ENCODE data around the gene ADAM19.

ADAM19 gene

DNA sequence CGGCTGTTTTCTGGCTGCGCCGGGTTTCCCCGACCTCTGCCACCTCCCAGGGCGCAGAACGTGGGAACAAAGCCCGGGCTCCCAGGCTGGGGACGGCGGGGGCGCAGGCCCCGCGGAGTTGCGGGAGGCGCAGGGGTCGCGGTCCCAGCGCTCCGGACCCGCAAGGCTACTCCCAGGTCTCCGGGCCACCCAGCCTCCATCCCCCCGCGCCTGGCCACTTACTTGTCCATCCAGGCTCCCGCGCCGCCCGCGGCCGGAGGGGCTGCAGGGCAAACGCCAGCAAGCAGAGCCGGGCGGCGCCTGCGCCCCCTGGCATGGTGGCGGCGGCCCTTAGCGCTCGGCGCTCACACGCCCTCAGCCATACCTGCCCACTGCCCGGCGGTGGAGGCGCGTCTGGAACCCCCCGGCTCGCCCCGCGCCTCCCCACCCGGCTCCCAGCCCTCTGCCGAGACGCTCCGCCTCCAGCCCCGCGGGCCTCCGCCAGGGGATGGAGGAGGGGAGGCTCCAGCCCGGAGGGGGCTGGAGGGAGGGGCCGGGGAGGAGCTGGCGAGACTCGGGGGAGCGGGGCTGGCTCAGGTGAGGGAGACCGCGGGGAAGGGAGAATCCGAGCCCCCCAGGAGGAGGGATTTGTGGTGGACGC lies at the start of gene ADAM19:
ADAM19 (minus strand) TSS at position 395 of the 640 bp plus-strand sequence; CDS start at position 316, 79 bp downstream.
- FAIRE-seq, result no peak

- FAIRE-seq, result no peak
Measured at GRCh38 chr5:157624144-157624543, 48.6 kb upstream of the ADAM19 start.

DNA sequence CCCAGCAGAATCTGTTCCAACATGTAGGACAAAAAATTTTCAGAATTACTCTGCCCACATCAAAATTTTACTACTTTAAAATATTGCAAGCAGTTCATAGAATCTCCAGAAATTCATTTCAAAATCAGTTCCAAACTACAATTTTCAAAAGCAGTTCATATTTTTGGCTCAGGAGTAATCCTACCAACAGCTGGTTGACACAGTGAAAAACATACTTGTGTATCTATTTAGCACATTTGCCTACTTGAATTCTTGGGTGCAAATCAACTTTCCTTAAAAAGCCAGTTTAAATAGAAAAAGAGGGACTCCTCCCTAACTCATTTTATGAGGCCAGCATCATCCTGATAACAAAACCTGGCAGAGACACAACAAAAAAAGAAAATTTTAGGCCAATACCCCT lies 45.2 kb upstream of the ADAM19 start:
- no peak for FAIRE-seq

DNA sequence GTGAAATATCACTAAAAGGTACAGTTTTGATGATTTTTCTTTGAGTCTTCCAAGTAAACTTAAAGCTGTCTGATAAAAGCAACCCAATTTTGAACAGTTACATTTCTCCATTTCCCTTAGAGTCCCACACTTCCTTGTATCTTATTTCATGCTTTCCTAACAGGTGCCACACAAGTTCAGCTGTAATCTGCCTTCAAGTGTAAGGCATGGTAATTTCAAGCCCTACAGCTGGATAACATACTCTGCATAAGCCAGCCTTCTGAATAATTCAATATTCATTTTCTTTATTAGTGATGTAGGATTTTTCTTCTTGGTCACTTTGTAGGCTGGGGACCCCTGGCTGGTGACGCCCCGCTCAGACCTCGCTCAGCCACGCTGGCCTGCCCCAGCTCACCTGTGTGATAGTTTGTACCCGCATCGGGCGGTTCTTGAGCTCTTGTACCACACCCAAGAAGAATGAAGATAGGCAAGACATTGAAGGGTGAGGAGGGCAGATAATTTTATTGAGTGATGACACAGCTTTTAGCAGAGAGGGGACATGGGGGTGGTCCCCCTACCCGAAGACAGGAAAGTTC lies 42.7 kb upstream of the ADAM19 start:
- no peak for FAIRE-seq

GRCh38 chr5:157616785-157617184 lies 41.2 kb upstream of the ADAM19 start:
- FAIRE-seq, result no peak

DNA sequence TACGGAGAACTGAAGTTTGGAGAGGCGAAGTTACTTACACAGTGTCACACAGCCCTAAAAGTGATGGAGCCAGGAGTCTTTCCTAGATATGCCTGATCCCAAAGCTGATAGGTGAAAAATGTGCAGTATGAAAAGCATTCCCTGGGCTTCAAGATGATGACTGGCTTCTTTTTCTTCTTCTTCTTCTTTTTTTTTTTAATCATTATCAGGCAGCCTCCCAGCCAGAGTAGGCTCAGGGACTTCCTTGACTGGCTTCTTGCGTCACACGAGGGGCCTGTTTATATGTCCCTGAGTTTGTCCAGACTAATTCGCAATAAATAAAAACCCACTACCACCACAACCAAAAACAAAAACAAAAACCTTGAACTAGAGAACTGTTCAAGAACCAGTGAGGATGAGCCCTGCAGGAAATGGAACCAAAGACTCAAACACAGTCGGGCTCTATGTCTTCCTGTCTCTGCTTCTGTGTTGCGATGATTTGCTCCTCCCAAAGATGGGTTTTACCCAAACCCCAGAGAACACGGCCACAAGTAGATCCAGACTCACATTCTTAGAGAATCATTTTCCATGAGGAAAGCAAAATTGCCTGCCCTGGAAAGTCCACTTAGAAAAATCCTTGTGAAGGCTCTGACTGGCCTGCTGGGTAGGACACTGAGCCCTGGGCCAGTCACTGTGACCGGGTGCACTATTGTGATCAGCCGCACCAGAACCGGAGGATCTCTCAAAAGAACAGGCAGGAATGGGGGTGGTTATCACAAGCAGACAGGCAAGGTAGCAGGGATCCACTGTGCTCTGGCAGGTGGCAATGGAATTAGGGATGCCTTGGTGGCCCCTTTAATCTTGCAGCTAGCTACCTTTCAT lies 38.0 kb upstream of the ADAM19 start:
- FAIRE-seq, result no peak

DNA sequence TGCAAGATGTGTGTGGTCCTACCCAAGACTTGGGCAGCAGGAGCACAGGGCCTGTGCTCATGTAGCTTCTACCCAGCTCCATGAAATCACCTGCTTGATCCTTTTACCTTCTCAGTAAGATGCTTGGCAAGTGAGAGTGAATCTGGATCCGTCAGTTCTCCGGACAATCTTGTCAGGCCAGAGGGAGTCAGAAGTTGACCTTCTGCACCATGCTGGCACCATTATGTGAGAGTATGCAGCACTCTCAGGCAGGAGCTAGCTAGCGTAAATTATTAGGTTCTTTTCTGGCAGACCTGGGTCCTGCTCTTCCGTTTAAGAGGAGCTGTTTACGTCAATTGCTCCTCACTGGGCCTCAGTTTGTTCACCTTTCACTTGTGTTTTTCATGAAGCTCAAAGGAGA lies 37.0 kb upstream of the ADAM19 start:
- FAIRE-seq, result no peak

DNA sequence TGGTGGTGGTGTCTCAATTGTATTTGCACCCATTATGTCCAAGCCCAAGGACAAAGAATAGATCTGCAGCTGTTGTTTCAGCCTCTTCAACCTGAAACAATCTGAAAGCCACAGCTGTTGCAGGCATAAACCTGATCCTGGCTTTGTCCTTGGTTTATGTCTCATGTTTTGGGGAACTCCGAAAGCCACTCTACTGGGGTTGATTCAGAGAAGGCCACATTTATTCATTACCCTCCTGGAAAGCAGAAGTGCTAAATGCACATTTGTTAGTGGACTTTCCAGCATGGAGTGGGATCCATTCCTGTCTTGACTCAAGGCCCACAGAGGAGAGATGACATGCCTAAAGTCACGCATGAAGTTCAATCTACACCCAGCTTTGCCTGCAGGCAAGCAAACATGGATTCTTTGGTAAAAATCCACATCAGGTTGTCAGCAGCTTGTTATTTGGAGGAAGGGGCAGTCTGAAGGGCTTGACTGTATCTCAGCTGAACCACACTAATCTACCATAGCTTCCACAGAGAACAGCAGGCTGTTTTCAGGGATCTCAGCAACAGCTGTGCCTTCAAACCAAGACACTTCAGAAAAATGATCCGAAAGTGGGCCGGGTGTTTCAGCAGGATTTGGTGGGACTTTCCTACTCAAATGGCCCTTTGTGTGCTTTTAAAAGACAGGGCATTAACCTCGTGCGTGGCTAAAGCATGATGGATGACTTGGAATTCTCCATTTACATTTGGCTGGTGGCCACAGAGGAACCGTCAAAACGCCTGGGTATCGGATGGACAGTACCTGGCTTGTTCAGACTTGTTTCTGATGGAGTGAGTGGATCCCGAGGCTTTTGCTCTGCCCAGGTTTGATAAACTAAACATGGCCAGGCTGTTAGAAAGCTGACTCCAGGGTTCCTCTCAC lies 36.2 kb upstream of the ADAM19 start:
- FAIRE-seq, result no peak

DNA sequence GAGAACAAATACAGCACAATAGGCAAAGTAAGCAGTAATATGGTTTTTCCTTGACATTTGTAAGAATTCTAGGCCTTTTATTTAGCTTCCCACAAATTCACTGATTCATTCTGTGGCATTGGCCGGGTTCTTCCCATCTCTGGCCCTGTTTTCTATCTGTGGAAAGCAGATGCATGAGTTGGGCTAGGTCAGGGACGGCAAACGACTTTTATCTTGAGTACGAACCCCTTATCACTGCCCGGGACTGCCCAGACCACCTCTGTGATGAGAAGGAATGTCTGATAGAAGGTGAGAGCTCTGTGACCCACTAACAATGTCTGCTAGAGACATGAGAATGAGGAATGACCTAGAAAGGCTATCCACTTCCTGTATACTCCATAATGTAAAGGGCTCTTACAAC lies 35.4 kb upstream of the ADAM19 start:
- FAIRE-seq, result no peak

DNA sequence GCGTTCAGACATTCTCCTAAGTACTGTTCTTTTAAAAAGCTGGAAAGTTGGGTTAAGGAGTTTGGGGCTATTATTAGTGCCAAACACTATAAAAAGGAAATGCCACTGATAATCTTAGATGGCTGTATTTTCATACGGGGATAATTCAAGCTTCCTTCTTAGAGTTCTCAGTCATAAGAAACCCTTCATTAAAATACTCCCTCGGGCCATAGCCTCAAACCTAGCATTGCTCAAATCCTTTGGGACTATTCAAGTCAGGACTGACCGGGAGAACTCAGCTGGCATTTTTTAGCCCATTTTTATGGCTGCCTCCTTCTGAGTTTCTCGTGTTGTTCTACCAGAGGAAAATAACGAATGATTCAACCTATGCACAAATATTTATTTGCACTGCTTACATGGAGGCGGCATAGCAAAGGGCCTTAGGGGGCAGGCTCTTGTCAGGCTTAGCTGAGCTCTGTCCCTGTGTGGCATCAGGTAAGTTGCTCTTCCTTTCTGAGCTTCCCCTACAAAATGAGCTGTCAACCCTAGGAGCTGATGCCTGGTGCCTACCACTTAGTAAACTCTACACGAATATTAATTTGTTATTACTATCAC lies 33.5 kb upstream of the ADAM19 start:
- FAIRE-seq, result no peak

DNA sequence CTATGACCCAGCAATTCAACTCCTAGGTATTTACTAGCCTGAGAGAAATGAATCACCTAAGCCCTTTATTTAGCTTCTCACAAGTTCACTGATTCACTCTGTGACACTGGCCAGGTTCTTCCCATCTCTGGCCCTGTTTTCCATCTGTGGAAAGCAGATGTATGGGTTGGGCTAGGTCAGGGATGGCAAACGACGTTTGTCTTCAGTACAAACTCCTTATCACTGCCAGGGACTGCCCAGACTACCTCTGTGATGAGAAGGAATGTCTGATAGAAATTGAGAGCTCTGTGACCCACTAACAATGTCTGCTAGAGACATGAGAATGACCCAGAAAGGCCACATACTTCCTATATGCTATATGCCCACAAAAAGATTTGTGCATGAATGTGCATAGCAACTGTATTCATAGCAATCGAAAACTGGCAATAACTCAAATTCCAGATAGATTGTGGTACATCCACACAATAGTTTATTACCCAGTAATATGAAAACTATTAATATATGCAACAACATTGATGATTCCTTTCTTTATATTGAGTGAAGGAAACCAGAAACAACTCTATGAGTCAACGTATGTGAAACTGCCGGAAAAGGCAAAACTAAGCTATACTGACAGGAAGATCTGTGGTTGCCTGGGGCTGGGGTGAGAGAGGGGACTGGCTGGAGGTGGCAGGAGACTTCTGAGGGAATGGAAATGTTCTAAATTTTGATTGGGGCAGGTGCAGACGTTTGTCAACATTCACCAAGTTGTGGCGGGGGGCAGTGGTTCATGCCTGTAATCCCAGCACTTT lies 32.0 kb upstream of the ADAM19 start:
- FAIRE-seq, result no peak

DNA sequence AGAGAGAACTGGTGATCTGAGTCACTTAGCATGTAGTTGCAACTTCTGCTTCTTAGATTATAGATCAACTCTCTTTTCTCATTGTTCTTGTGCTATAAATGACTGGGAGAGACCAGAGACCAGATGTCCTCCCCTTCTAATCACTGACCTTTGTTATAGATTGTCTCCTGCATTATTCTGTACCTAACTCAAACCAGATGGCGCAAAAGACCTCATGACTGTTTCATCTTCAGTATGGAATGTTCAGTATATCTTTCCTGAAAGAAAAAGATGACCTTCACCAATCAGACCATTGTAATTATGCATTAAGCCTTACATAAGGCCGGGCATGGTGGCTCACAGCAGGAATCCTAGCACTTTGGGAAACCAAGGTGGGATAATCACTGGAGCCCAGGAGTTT lies 30.5 kb upstream of the ADAM19 start:
- no peak for FAIRE-seq

- no peak for FAIRE-seq
Measured at GRCh38 chr5:157603333-157604190, 28.0 kb upstream of the ADAM19 start.

GRCh38 chr5:157602505-157602904 lies 26.9 kb upstream of the ADAM19 start:
- no peak for FAIRE-seq

DNA sequence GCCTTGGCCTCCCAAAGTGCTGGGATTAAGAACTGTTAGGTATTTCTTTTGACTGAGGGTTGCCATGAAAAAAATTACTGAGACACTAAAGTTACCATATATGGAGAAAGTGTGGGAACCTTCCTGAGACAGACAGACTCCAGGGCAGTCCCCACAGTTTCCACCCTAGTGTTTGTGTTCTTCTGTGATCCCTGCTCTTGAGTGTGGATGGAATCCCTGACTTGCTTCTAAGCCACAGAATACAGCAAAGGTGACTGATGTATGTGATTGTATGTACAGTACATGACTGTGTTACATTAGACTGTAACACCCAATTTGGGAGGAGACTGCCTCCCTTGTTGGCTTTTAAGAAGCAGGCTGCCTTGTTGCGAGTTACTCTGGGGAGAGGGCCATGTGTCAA lies 24.7 kb upstream of the ADAM19 start:
- FAIRE-seq, result no peak

DNA sequence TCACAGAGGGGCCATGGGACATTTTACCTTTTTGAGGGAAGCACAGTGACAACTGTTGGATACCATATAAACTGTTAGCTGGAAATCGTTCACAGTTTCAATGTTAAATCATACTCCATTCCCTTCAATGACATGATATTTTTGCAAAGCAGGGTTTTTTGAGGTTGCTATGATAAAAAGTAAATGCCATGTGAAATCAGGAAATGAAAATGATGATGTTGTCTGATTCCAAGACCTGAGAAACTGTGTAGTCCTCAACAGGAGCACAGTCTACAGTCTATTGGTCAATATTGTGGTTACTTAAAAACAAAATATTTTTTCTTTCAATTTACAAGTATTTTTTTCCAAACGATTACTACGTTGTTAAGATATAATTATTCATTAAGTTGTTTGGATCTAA lies 24.0 kb upstream of the ADAM19 start:
- no peak for FAIRE-seq

DNA sequence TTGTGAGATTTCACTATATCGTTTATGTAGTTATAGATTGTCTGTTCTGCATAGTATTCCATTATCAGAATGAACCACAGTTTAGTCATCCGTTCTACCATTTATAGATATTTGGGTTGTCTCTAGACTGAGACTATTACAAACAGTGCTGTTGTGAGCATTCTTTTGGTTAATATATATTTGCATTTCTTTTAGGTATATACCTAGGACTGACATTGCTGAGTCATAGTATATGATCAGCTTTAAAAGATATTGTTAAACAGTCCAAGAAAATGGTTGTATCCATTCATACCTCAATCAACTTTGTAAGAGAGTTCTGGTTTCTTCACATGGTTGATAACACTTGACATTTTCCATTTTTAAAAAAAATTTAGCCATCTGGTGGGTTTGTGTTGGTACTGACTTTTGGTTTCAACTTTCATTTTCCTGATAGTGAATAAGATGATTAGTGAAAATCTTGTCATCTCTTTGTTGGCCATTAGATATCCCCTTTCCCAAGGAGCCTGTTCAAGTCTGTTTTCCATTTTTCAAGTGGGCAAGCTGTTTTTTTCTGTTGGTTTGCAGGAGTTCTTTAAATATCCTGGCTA lies 22.9 kb upstream of the ADAM19 start:
- no peak for FAIRE-seq

- no peak for FAIRE-seq
Measured at GRCh38 chr5:157597277-157597676, 21.7 kb upstream of the ADAM19 start.

DNA sequence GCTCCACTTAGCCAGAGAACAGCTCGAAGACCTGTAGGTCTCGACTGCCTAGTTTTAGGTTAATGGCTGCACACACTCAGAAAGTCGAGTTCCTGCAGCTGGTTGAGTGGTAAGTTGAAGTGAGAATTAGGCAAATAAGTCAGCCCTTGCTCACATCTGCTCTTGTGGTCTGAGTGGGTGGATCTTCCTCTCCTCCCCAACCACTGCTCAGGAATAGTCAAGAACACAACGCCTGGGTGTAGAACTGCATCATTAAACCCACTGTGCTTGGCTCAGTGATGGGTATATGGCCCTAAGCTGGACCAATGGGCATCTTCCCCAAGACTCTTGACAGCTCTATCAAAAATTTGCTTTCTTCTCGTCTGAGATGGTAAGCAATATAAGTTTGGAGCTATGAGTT lies 20.9 kb upstream of the ADAM19 start:
- no peak for FAIRE-seq
